Thoracic aorta (tissue), 2 donors: ENCODE data around the gene COA1. TPM values are rescaled to one million over a fixed set of nuclear protein-coding genes. Genes with fewer than 3 reads are reported as not detected.
"Not testable (repeated sequence)": the region's sequence is repeated elsewhere in the genome, so short reads cannot be mapped to it uniquely, and the experiment has no call there.

Experiments
- ATAC-seq: fragments of 150-250 bp; one replicate; pipeline ENCODE4 v1.8.0; 2017; ENCODE audit warnings: low read depth; ENCODE audit not compliant: insufficient number of reproducible peaks, low FRiP score
- DNase-seq: peaks from one replicate; pipeline ENCODE4 v3.0.0-alpha.2; 2020; ENCODE audit warnings: low spot score
- H3K27ac ChIP-seq, 2 donors: fragments of 200-600 bp; sonication (generic); 1 replicate in 1 of 2; 2 replicates in 1 of 2; pipeline ENCODE4 v1.5.1; 2016; ENCODE audit warnings: mild to moderate bottlenecking in 2 of 2, moderate library complexity in 2 of 2
- H3K27me3 ChIP-seq: fragments of 200-600 bp; sonication (generic); replicated peaks from 2 replicates; pipeline ENCODE4 v1.6.0; 2016; ENCODE audit warnings: mild to moderate bottlenecking; ENCODE audit not compliant: insufficient read depth
- H3K36me3 ChIP-seq: fragments of 200-600 bp; sonication (generic); one replicate; pipeline ENCODE4 v1.5.1; 2016
- H3K4me1 ChIP-seq, 2 donors: fragments of 200-600 bp; sonication (generic); 1 replicate in 1 of 2; 2 replicates in 1 of 2; pipeline versions ENCODE4 v1.5.1 to v1.6.0; 2016; ENCODE audit warnings: low read depth in 2 of 2, mild to moderate bottlenecking in 1 of 2; ENCODE audit not compliant: control insufficient read depth in 1 of 2
- H3K4me3 ChIP-seq: fragments of 200-600 bp; sonication (generic); 2 replicates; pipeline ENCODE4 v1.5.1; 2016; ENCODE audit warnings: mild to moderate bottlenecking
- H3K9me3 ChIP-seq: fragments of 200-600 bp; sonication (generic); 2 replicates; pipeline ENCODE4 v1.5.1; 2016
- total RNA-seq, 2 donors: library from RNA; depleted of rRNA; stranded (reverse); fragments of >200 nt; gene quantifications; one replicate each; pipeline versions ENCODE4 v1.1.0 to v1.2.3, GENCODE V29; 2016
- TF ChIP-seq, protein P1 (sequence below): fragments of 200-600 bp; sonication (generic); IDR thresholded peaks from one replicate; pipeline ENCODE4 v1.5.1; 2019; ENCODE audit warnings: antibody characterized with exemption

Gene COA1
- total RNA-seq, 2 donors from 2014 or later = 39.9 to 77.4 TPM

DNA sequence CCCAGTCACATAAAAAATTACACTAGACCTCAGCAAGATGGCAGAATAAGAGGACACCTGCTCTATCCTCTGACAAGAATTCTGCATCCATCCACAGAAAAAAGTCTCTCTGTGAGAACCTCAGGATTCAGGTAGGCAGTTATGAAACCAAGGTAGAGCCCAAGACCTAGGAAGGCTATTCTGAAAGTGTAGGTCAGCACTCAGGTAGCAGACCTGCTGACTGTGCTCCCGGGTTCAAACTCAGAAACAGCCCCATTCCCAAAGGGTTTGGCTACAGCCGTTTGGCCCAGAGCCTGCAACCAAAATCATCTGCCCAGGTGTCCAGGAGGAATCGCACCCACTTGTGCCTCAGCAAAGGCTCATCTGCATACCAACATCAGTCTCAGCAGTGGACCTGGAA, 37.7 kb downstream of the COA1 start:
- Histone ChIP-seq H3K27me3 (no peaks in the 10 kb centered on the region), H3K27ac (no peak overlapping the region), H3K9me3 (no peaks in the 10 kb centered on the region), H3K4me1 (no peaks in the 10 kb centered on the region), H3K36me3 (no peaks in the 10 kb centered on the region), H3K4me3 (no peak overlapping the region)
- no peak for ATAC-seq
- DNase-seq = no peak
- TF ChIP-seq, protein P1, sequence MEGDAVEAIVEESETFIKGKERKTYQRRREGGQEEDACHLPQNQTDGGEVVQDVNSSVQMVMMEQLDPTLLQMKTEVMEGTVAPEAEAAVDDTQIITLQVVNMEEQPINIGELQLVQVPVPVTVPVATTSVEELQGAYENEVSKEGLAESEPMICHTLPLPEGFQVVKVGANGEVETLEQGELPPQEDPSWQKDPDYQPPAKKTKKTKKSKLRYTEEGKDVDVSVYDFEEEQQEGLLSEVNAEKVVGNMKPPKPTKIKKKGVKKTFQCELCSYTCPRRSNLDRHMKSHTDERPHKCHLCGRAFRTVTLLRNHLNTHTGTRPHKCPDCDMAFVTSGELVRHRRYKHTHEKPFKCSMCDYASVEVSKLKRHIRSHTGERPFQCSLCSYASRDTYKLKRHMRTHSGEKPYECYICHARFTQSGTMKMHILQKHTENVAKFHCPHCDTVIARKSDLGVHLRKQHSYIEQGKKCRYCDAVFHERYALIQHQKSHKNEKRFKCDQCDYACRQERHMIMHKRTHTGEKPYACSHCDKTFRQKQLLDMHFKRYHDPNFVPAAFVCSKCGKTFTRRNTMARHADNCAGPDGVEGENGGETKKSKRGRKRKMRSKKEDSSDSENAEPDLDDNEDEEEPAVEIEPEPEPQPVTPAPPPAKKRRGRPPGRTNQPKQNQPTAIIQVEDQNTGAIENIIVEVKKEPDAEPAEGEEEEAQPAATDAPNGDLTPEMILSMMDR = no peak

GRCh38 chr7:43689115-43689514, 40.2 kb downstream of the COA1 start:
- DNase-seq (no peak), ATAC-seq (no peak)
- TF ChIP-seq, protein P1 = no peak
- Histone ChIP-seq H3K27ac (no peak overlapping the region), H3K36me3 (no peaks in the 10 kb centered on the region), H3K9me3 (no peaks in the 10 kb centered on the region), H3K4me3 (no peak overlapping the region), H3K4me1 (no peaks in the 10 kb centered on the region), H3K27me3 (no peaks in the 10 kb centered on the region)

- H3K4me3 ChIP-seq, H3K27me3 ChIP-seq, H3K9me3 ChIP-seq, H3K4me1 ChIP-seq, DNase-seq, H3K36me3 ChIP-seq, H3K27ac ChIP-seq, ATAC-seq: not testable (repeated sequence)
Observed at GRCh38 chr7:43687866-43688265, 41.5 kb downstream of the COA1 start.

DNA sequence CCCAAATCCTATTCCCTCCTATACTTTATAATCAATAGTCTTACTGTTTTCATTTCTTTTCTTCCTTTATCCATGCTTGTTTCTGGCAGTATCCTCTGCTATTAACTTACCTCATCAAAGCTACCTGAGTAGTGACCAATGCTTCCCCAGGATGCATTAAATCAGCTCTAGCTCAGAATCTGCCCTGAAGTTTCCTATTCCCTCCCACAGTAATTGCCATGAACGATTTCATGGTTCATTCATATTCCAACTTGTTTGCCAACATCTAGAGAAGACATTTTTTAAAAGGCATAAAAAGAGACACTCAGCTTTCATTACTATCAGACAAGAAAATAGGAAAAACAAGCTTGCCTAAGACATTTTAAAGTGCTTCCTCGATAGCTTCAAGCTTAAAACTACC, 42.3 kb downstream of the COA1 start:
- TF ChIP-seq, protein P1 = no peak

DNA sequence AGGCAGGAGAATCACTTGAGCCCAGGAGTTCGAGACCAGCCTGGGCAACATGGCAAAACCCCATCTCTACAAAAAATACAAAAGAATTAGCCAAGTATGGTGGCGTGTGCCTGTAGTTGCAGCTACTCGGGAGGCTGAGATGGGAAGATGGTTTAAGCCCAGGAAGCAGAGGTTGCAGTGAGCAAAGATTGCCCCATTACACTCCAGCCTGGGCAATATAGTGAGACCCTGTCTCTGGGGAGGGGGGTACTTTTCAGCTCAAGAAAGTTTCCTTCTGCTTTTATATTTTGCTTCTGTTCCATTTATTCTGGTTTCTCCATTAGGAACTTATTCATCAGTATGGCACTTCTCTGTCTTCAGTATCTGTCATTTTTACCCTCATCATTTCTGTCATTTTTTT, 48.6 kb downstream of the COA1 start:
- Histone ChIP-seq H3K36me3 (no peaks in the 10 kb centered on the region), H3K4me1 (peaks cover 22 to 46% of the 10 kb centered on the region in 2 donors), H3K27ac (peak overlapping the region; percentile 52 to 76), H3K9me3 (no peaks in the 10 kb centered on the region), H3K4me3 (no peak overlapping the region), H3K27me3 (no peaks in the 10 kb centered on the region)
- TF ChIP-seq, protein P1 = no peak
- no peak for ATAC-seq
- DNase-seq = no peak

More for the DNA sequence above, 42.3 kb downstream of the COA1 start:
- H3K27me3 ChIP-seq = no peaks in the 10 kb centered on the region
- no peaks in the 10 kb centered on the region for H3K36me3 ChIP-seq
- DNase-seq = no peak
- no peak overlapping the region for H3K4me3 ChIP-seq
- H3K4me1 ChIP-seq = no peaks in the 10 kb centered on the region
- ATAC-seq = no peak
- no peak overlapping the region for H3K27ac ChIP-seq
- no peaks in the 10 kb centered on the region for H3K9me3 ChIP-seq
